B cell (primary cell): Measurements from ENCODE around the gene STAB1.

Experiments
- EZH2 ChIP-seq: IDR thresholded peaks from 2 replicates; pipeline ENCODE4 v1.6.1; 2012; ENCODE audit warnings: borderline replicate concordance, low read depth, mild to moderate bottlenecking, moderate library complexity, low read length; ENCODE audit not compliant: insufficient read depth, poor library complexity, severe bottlenecking
- TF ChIP-seq, protein P1 (sequence below): fragments of 200-600 bp; IDR thresholded peaks from one replicate; pipeline ENCODE4 v1.8.0; 2022; ENCODE audit warnings: antibody characterized with exemption, mild to moderate bottlenecking

DNA sequence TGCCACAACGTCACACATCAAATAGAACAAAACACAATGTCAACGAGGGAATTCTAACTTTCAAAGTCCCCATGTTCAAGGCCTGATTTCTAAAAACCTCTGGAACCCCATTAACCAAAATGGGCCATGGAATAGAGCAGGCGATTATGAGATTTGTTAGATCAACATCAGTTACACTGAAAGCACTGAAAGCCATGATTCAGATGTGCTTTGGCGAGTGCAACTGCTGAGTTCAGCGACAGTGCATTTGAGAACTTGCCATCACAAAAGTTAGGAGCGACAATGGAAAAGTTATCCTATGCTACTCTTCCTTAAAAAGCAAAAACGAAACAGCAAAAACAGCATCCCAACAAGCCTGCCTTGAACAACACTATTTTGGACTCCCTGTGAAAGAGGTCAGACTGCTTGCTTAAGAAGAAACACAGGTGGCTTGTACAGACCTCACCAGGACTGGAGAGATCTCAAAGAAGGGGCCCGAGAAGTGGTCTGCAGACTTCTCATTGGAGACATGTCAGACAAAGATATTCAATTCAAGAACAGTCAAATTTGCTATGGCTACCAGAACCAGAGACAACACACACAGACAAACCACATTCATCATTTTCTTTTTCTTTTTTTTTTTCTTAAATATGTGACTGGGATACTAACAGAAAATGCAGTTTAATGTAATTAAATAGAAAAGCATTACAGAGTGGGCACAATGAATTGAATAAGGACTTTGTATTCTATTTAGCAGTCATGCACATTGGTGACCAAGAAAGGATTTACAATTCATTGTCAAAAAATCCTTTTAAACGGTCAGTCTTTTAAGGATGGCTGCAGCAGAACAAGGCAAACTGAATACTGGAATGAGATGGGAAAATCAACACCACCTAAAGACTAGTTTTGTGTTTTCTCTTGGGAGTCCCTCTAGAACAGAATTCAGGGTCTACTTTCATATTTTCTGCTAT lies 62.1 kb downstream of the STAB1 start:
- TF ChIP-seq, protein P1, sequence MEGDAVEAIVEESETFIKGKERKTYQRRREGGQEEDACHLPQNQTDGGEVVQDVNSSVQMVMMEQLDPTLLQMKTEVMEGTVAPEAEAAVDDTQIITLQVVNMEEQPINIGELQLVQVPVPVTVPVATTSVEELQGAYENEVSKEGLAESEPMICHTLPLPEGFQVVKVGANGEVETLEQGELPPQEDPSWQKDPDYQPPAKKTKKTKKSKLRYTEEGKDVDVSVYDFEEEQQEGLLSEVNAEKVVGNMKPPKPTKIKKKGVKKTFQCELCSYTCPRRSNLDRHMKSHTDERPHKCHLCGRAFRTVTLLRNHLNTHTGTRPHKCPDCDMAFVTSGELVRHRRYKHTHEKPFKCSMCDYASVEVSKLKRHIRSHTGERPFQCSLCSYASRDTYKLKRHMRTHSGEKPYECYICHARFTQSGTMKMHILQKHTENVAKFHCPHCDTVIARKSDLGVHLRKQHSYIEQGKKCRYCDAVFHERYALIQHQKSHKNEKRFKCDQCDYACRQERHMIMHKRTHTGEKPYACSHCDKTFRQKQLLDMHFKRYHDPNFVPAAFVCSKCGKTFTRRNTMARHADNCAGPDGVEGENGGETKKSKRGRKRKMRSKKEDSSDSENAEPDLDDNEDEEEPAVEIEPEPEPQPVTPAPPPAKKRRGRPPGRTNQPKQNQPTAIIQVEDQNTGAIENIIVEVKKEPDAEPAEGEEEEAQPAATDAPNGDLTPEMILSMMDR, result no peak
- TF ChIP-seq EZH2, result no peak
